Parathyroid adenoma (tissue), 2 donors: ENCODE measurements around the gene SCN4B.

Experiments
- H2AFZ ChIP-seq: fragments of 300-600 bp; sonication (generic); one replicate; pipeline ENCODE4 v1.7.0; 2017; ENCODE audit warnings: antibody characterized with exemption, mild to moderate bottlenecking
- H3K27ac ChIP-seq: fragments of 300-600 bp; sonication (generic); one replicate; pipeline ENCODE4 v1.7.0; 2017
- H3K27me3 ChIP-seq: fragments of 300-600 bp; sonication (generic); one replicate; pipeline ENCODE4 v1.7.0; 2017; ENCODE audit warnings: low read length; ENCODE audit not compliant: control insufficient read depth, insufficient read depth
- H3K36me3 ChIP-seq: fragments of 300-600 bp; sonication (generic); one replicate; pipeline ENCODE4 v1.7.0; 2017; ENCODE audit warnings: low read length; ENCODE audit not compliant: control insufficient read depth, insufficient read depth
- H3K4me1 ChIP-seq: fragments of 300-600 bp; sonication (generic); one replicate; pipeline ENCODE4 v1.7.0; 2017; ENCODE audit warnings: control low read depth
- H3K4me2 ChIP-seq: fragments of 300-600 bp; sonication (generic); one replicate; pipeline ENCODE4 v1.7.0; 2017; ENCODE audit warnings: low read length
- H3K4me3 ChIP-seq: fragments of 300-600 bp; sonication (generic); one replicate; pipeline ENCODE4 v1.7.0; 2017; ENCODE audit warnings: low read depth, low read length
- H3K79me2 ChIP-seq: fragments of 300-600 bp; sonication (generic); one replicate; pipeline ENCODE4 v1.7.0; 2017; ENCODE audit warnings: control low read depth
- H3K9ac ChIP-seq: fragments of 300-600 bp; sonication (generic); one replicate; pipeline ENCODE4 v1.7.0; 2017; ENCODE audit warnings: mild to moderate bottlenecking
- H3K9me3 ChIP-seq: fragments of 300-600 bp; sonication (generic); one replicate; pipeline ENCODE4 v1.7.0; 2017; ENCODE audit warnings: low read length; ENCODE audit not compliant: control insufficient read depth
- TF ChIP-seq, protein P1 (sequence below): fragments of 300-600 bp; sonication (generic); IDR thresholded peaks from one replicate; pipeline ENCODE4 v1.7.0; 2017; ENCODE audit warnings: antibody characterized with exemption, mild to moderate bottlenecking
- donor health status: primary hyperparathyroidism.

Gene SCN4B

GRCh38 chr11:118168751-118169150 is 16.1 kb upstream of the SCN4B start:
- H3K27me3 ChIP-seq: no peaks in the 10 kb centered on the region
- no peak overlapping the region for H3K9ac ChIP-seq
- no peaks in the 10 kb centered on the region for H3K4me1 ChIP-seq
- H3K4me3 ChIP-seq: no peak overlapping the region
- H3K27ac ChIP-seq: no peak overlapping the region
- H2AFZ ChIP-seq: no peak overlapping the region
- no peak overlapping the region for H3K4me2 ChIP-seq
- H3K79me2 ChIP-seq: no peaks in the 10 kb centered on the region
- no peaks in the 10 kb centered on the region for H3K9me3 ChIP-seq
- H3K36me3 ChIP-seq: no peaks in the 10 kb centered on the region
- TF ChIP-seq, protein P1, sequence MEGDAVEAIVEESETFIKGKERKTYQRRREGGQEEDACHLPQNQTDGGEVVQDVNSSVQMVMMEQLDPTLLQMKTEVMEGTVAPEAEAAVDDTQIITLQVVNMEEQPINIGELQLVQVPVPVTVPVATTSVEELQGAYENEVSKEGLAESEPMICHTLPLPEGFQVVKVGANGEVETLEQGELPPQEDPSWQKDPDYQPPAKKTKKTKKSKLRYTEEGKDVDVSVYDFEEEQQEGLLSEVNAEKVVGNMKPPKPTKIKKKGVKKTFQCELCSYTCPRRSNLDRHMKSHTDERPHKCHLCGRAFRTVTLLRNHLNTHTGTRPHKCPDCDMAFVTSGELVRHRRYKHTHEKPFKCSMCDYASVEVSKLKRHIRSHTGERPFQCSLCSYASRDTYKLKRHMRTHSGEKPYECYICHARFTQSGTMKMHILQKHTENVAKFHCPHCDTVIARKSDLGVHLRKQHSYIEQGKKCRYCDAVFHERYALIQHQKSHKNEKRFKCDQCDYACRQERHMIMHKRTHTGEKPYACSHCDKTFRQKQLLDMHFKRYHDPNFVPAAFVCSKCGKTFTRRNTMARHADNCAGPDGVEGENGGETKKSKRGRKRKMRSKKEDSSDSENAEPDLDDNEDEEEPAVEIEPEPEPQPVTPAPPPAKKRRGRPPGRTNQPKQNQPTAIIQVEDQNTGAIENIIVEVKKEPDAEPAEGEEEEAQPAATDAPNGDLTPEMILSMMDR: no peak

- no peak overlapping the region for H3K9ac ChIP-seq
- H3K9me3 ChIP-seq: no peaks in the 10 kb centered on the region
- TF ChIP-seq, protein P1: no peak
- H3K27me3 ChIP-seq: no peaks in the 10 kb centered on the region
- no peaks in the 10 kb centered on the region for H3K36me3 ChIP-seq
- no peak overlapping the region for H3K27ac ChIP-seq
- no peaks in the 10 kb centered on the region for H3K79me2 ChIP-seq
- H3K4me2 ChIP-seq: no peak overlapping the region
- H2AFZ ChIP-seq: no peak overlapping the region
- H3K4me3 ChIP-seq: no peak overlapping the region
- no peaks in the 10 kb centered on the region for H3K4me1 ChIP-seq
Observed at GRCh38 chr11:118168316-118168715, 15.7 kb upstream of the SCN4B start.

DNA sequence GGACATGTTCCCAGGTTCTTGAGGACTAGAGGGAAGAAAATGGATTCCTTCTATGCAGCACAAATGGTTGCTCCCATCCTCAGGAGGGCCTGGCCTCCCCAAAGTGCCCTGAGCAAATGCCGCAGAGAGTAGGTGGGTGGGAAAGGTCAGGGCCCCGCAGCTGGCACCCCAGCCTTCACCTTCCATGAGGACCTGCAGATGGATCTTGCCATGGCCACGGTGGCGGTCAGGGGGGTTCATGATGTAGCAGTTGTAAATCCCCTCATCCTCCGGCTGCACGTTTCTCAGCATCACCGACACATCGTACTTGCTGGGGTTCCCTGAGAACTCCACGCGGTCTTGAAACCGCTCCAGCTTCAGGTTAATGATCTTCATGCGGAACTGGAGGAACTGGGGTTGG is 15.3 kb upstream of the SCN4B start:
- H3K9ac ChIP-seq: no peak overlapping the region

GRCh38 chr11:118167253-118167652 is 14.6 kb upstream of the SCN4B start:
- no peaks in the 10 kb centered on the region for H3K9me3 ChIP-seq
- no peak overlapping the region for H3K9ac ChIP-seq
- H3K27ac ChIP-seq: no peak overlapping the region
- no peak overlapping the region for H3K4me2 ChIP-seq
- H2AFZ ChIP-seq: no peak overlapping the region
- H3K27me3 ChIP-seq: no peaks in the 10 kb centered on the region
- TF ChIP-seq, protein P1: no peak
- no peaks in the 10 kb centered on the region for H3K4me1 ChIP-seq
- no peaks in the 10 kb centered on the region for H3K36me3 ChIP-seq
- H3K4me3 ChIP-seq: no peak overlapping the region
- no peaks in the 10 kb centered on the region for H3K79me2 ChIP-seq

More for the DNA sequence above, 15.3 kb upstream of the SCN4B start:
- Histone ChIP-seq H3K4me2 (no peak overlapping the region), H2AFZ (no peak overlapping the region), H3K4me3 (no peak overlapping the region), H3K36me3 (no peaks in the 10 kb centered on the region), H3K4me1 (no peaks in the 10 kb centered on the region), H3K27me3 (no peaks in the 10 kb centered on the region), H3K27ac (no peak overlapping the region), H3K9me3 (no peaks in the 10 kb centered on the region), H3K79me2 (no peaks in the 10 kb centered on the region)
- TF ChIP-seq, protein P1: no peak

- TF ChIP-seq, protein P1: no peak
- Histone ChIP-seq H3K79me2 (no peaks in the 10 kb centered on the region), H3K4me2 (no peak overlapping the region), H3K4me1 (no peaks in the 10 kb centered on the region), H2AFZ (no peak overlapping the region), H3K27me3 (no peaks in the 10 kb centered on the region), H3K27ac (no peak overlapping the region), H3K36me3 (no peaks in the 10 kb centered on the region), H3K4me3 (no peak overlapping the region), H3K9me3 (no peaks in the 10 kb centered on the region), H3K9ac (no peak overlapping the region)
Observed at GRCh38 chr11:118166641-118167040, 14.0 kb upstream of the SCN4B start.
